Stromal cell of bone marrow (primary cell): ENCODE results near the gene ZFP1.
"Not testable (repeated sequence)": the region's sequence is repeated elsewhere in the genome, so short reads cannot be mapped to it uniquely, and the experiment has no call there.

Experiments used
- DNase-seq: peaks from one replicate; pipeline ENCODE4 v3.0.0-alpha.2; 2012; ENCODE audit warnings: low read depth

Gene ZFP1

DNA sequence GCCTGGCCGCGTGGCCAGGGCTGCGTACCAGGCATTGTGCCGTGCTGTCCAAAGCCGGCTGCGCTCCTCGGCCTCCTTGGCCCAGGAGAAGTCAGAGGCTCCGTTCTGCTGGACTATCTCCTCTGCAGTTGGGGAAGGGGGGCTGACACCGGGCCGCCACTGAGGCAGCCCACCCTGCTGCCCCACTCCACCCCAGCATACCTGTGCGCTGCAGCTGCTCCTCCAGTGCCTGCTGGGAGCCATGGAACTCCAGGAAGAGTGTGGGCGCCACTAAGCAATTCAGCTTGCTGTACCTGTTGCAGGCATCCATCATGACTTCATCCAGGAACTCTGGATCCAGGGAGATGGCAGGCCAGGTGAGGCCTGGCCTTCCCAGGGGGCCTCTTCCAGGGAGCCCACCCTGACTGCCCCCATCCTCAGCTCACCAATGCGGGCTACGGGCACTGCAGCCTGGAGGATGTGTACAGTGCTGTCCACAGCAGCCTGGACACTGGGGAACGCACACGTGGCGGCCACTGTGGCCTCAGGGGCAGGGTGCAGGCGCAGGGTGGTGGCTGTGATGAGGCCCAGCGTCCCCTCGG, 34.7 kb upstream of the ZFP1 start:
- DNase-seq = no peak

- DNase-seq = no peak
Observed at GRCh38 chr16:75114179-75114945, 34.0 kb upstream of the ZFP1 start.

DNA sequence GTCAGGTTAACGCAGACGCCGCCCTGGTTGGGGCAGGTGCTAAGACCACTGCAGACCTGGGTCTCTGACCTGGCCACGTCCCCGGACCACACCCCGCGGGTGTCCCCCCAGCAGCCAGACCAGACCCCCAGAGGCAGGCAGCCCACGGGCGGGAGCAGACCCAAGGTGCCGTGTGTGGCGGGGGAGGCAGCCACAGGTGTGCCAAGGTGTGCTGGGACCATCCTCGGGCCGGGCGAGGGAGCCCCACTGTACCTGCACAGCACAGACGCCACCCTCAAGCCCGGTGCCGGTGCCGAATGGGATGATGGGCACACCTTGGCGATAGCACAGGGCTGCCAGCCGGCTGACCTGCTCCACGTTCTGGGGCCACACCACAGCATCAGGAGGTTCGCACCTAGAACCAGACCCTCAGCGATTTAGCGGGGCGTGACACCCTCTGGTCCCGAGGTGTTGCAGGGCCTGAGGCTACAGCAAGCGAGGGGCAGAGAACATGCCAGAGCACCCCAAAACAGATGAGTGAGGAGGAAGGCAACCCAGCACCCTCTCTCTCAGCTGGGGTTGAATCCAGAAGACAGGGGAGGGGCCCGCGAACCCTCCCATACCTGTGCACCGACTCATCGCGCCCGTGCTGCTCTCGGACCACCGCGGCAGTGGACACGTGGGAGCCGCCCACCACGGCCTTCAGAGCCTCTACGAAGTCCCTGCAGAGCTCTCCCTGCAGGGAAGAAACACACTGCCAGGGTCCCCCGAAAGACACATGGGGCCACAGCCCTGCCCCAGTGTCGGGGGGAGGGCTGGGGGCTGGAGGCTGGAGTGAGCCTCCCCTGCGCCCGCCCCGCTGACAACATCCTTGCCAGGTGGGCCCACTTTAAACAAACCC, 33.1 kb upstream of the ZFP1 start:
- no peak for DNase-seq

GRCh38 chr16:75116081-75116910, 32.0 kb upstream of the ZFP1 start, which contains the start of gene LDHD:
Gene LDHD, minus strand, starts transcription at chr16:75116780. Its CDS starts 60 bp downstream, at chr16:75116720.
- DNase-seq = peak; percentile 34

- no peak for DNase-seq
Observed at GRCh38 chr16:75116911-75117245, 31.4 kb upstream of the ZFP1 start.

DNA sequence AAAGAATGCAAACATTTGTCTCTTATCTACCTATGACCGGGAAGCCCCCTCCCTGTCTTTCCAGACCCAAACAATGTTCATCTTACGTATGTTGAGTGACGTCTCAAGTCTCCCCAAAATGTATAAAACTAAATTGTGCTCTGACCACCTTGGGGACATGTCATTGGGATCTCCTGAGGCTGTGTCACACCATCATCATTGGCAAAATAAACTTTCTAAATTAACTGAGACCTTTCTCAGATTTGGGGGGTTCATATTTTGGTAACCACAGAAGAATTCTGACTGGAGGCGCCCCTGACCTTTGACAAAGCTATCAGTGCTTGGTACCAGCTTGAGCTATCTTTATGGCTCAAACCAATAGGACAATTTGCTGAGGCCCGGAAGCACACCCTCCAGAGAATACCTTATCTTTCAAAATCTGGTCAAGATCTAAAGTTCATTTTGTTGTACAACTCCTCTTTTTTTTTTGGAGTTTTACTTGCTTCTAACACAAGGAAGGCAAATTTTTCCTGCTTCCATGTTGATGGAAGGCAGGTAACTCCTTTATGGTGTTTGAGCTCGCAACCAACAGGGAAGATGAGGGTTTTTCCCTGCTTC, 29.3 kb upstream of the ZFP1 start:
- DNase-seq = no peak

GRCh38 chr16:75120253-75120652, 28.1 kb upstream of the ZFP1 start:
- no peak for DNase-seq

DNA sequence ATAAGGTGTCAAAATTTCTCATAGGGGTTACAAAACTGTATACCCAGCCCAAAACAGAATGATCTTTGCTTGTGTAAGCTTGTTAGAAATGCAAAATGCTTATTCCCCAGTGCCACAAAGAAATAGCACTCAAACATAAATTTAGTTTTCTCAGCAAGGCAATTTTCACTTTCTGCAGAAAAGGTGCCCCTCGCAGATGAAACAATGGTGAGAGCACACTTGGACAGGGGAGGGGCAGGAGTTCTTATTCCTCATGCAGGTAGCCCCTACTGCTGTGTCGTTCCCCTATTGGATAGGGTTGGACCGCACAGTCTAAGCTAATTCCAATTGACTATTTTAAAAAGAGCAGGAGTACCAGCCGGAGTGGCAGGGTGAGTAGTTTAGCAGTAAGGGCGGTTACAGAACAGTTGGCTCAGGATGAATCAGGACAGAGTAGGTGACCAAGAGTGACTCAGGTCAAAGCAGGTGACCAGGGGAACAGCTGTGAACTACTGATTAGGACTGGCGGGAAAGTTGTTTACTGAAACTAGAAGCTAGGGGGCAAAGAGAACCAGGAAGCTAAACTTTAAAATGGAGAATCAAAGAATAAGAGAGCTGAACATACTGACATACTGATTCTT, 26.3 kb upstream of the ZFP1 start:
- DNase-seq = no peak

- no peak for DNase-seq
Observed at GRCh38 chr16:75122609-75123008, 25.7 kb upstream of the ZFP1 start.

DNA sequence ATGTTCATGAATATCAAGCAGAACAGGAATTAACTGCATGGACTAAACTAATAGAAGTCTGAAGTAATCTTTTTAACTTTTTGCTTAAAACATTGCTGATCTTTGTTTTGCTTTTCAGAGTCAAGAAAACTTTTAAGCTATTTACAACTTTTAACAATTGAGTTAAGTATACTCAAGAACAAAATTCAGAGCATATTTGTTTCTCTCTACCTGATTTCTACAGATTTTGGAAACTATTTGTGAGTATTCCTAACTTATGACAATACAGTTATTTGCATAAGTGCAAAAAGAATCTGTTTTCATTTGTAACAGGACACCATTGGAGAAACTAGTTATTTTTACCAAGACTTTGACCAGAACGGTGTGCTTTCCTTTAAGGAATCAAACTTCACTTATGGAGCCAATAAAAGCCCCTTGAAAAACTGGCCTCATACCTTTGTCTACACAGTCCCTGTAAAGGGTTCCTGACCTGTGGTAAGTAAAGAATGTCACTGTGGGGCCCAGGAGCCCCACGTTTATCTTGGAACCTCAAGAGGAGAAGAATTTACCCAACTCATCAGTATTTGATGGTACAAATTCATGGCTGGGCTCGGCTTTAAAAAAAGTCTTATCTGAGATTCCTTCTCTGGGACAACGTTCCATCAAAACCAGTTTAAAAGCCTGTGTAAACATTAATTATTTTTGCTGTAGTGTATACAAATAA, 20.5 kb upstream of the ZFP1 start:
- DNase-seq = no peak

DNA sequence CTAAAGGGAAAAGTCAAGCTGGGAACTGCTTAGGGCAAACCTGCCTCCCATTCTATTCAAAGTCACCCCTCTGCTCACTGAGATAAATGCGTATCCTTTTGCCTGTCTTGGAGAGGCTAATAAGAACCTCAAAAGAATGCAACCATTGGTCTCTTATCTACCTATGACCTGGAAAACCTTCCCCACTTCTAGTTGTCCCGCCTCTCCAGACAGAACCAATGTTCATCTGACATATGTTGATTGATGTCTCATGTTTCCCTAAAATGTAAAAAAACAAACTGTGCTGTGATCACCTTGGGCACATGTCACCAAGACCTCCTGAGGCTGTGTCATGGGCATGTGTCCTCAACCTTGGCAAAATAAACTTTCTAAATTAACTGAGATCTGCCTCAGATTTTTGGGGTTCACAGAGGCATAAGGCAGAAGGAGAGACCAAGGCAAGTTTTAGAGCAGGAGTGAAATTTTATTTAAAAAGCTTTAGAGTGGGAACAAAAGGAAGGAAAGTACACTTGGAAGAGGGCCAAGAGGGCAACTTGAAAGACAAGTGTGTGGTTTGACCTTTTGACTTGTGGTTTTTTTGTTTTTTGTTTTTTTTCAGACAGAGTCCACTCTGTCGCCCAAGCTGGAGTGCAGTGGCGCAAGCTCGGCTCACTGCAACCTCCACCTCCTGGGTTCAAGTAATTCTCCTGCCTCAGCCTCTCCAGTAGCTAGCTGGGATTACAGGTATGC, 18.7 kb upstream of the ZFP1 start:
- not testable (repeated sequence) for DNase-seq

- no peak for DNase-seq
Observed at GRCh38 chr16:75130150-75130771, 18.1 kb upstream of the ZFP1 start.

DNA sequence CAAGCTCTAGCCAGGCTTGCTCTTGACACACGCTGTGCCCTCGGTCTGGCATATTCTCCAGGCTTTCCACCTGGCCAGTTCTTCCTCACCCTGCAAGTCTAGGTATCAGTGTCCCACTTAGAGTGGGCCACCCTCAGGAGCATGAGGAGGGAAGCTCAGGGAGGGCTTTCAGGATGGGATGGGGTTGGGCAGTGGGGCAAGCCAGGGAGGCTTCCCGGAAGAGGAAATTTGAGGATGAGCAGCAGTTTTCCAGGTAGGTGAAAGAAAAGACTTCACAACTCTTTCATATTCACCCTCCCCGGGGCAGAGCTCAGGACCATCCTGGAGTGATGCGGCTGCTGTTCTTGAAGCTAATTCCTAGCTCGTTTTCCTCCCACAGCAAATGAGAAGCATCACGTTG, 17.2 kb upstream of the ZFP1 start:
- DNase-seq = no peak

GRCh38 chr16:75138233-75138632, 10.1 kb upstream of the ZFP1 start:
- DNase-seq = no peak

DNA sequence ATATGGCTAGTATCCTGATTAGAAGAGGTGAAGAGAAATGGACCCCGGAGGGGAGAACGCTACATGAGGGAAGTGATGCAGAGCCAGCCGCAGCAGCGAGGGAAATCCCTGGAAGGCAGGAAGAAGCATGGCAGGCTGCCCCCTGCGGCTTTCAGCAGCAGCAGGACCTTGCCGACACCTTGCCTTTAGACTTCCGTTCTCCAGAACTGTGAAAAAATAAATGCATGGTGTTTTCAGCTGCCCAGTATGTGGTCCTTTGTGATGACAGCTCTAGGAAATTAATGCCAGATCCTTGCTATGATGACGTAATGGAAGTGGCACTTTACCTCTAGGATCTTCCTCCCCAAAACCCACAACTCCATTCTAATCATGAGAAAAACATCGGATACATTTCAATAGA, 9.7 kb upstream of the ZFP1 start:
- no peak for DNase-seq

DNA sequence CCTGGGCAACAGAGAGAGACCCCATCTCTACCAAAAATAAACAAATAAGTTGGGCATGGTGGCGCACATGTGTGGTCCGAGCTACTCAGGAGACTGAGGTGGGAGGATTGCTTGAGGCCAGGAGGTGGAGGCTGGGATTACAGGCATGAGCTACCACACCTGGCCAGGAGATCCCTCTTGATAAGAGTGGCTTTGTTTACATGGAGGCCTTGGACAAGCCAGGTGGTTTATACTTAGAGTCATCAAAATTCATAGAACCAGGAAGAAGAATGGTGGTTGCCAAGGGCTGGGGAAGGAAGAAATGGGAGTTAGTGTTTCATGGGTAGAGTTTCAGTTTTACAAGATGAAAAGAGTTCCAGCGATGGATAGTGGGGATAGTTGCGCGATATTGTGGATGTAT, 8.8 kb upstream of the ZFP1 start:
- no peak for DNase-seq

DNA sequence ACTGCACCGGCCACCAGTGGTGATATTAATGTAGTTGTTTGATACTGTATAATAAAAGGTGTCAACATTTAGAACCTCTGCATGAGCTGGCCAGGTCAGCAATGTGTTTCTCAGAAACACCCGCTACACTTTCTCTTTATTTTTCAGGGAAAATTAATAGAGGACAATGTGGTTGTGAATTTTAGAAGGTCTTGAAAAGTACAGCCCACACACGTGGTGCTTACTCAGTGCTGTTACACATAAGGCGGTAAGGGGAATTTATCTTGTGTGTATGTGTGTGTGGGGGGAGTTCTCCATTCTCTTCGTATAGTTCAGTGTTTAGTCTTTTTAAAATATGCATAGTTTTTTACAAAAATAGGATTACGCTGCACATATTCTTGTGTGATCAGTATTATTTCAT, 4.4 kb upstream of the ZFP1 start:
- DNase-seq = no peak

DNA sequence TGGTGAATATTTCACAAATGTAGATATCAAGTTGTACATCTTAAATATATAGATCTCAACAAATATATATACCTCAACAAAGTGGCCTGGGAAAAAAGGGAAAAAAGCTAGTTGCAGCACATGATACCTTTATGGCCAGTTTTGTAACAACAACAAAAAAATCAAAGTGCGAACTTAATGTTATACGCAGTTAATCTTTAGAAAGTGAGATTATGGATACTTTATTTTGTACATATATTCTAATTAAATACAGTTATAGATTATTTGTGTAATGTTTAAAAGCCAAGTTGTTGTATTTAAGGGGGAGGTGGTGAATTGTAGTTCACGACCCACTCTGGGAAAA, 385 bp upstream of the ZFP1 start:
- DNase-seq = no peak

- no peak for DNase-seq
Observed at GRCh38 chr16:75151798-75152197, 3.5 kb downstream of the ZFP1 start.

DNA sequence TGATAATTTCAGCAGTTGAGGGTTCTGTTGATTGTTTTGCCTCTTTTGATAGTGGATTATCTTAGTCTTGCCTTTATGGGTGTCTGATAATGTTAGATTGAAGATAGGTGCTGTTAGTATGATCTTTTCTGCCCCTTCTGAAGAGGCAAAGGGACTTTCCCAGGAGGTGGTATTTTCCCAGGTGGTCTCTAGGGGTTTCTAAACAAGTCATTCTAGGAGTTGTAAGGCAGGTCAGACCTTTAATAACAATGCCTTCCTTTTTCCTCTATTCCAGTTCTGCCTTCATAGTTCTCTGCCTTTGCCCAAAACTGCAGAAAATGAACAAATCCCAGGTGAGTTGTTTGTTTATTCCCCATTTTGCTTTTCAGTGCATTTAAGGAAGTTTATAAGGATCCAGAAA, 4.3 kb downstream of the ZFP1 start:
- DNase-seq = no peak
